Anterior cingulate cortex (tissue), 58 donors: ENCODE results near the gene PPP4R2.
A peak's percentile ranks its signal among the peaks of the same experiment; 100 is the strongest.
"Not testable (repeated sequence)": the region's sequence is repeated elsewhere in the genome, so short reads cannot be mapped to it uniquely, and the experiment has no call there.

Experiments used
- DNase-seq, 58 donors: peaks; one replicate each; lab custom pipeline; 2025; lab: John Stamatoyannopoulos, UW

PPP4R2 gene

DNA sequence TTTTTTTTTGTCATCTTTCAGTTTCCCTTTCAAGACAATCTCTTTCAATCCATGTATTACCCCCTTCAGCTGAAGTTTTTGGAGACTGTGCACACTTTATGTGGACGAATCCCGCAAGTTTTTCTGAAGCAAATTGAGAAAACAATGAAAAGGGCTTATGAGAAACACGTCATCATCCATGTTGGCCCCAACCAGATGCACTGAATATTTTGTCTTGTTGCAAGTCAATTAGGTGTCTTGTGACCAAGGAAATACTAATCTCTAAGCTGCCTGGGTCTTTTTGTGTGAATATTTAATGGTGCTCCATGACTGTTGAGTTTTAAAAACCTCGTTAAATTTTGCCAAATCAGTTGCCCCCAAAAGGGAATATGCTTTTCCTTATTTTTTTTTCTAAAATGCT, 21.7 kb upstream of the PPP4R2 start:
- no peak for DNase-seq

GRCh38 chr3:72976281-72976741, 20.3 kb upstream of the PPP4R2 start:
- no peak for DNase-seq

- no peak for DNase-seq
These were observed 19.4 kb upstream of the PPP4R2 start for GRCh38 chr3:72977060-72977808.

DNA sequence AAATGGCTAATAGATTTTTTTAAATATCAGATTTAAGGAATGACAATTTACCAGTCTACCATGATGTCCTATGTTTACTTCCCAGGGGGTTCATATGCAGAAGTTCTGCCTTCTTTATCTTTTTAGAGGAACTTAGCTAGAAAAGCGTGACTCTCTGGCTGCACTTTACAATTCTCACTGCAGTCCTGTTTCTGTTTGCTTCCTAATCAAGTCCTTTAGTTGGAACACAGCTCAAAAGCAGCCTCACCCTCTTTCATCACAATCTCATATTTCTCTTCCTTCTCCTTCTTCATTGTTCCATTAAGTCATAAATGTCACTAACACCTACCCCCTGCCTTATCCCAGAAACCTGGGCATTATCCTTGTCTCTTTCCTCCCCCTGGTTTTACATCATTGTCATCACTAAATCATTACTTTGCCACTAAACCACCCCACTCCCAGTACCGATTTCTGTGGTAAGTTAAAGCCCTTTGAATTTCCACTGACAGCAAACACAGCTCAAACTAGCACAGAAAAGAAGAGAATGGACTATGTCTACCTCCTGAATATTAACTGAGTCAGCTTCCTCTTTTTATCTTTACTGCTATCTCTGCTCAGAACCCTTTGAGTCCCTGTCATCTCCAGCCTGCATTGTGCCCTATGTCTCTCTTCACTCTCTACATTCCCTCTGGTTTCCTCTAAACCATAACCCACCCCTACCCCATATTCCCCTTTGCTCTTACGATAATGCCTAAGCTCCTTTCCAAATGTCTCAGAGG, 13.8 kb upstream of the PPP4R2 start:
- DNase-seq: no peak

GRCh38 chr3:72985576-72985975, 11.0 kb upstream of the PPP4R2 start:
- DNase-seq: no peak

DNA sequence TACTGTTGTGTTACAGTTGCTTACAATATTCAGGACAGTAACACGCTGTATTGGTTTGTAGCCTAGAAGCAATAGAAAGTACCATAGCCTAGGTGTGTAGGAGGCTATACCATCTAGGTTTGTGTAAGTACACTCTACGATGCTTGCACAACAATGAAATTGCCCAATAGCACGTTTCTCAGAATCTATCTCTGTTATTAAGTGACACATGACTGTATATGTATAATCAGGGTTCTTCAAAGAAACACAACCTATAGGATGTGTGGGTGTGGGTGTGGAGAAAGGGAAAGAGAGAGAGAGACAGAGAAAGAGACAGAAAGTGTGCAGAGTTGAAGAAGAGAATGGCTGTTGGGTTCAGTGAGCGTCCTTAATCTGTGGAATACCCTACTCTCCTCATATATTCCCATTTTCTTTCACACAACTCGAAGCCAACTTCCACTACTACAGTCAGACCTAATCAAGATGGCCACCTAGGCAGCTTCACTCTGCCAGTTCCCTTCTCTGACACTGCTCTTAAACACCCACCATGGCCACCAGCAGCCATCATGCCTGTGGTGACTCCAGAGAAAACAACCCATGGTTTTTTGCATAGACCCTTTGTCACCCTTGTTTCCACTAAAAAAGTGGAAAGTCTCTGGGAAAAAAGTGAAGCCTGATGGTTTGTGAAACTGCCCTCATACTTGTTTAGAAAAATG, 5.8 kb upstream of the PPP4R2 start:
- no peak for DNase-seq

GRCh38 chr3:72991522-72991921, 5.1 kb upstream of the PPP4R2 start:
- peak in 4 of 58 donors; percentile 4 to 48 (median 14) for DNase-seq

DNA sequence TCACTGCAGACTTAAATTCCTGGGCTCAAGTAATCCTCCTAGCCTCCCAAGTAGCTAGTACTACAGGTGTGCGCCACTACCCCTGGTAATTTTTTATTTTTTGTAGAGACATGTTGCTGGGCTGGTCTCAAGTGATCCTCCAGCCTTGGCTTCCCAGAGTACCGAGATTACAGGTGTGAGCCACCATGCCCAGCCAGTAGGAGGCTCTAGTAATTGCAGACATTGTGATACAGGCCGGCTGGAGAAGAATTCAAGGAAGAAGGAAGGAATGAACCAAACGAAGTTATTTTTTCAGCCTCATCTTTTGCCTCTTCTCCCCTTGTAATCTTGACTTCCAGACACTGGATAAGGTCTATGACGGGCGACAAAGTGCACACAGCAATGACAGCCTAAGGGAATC, 3.2 kb upstream of the PPP4R2 start:
- DNase-seq: no peak

GRCh38 chr3:72995337-72995736, 1.3 kb upstream of the PPP4R2 start:
- DNase-seq: no peak

GRCh38 chr3:72996121-72996472, 514 bp upstream of the PPP4R2 start:
- peak in 5 of 58 donors; percentile 20 to 38 (median 28) for DNase-seq

DNA sequence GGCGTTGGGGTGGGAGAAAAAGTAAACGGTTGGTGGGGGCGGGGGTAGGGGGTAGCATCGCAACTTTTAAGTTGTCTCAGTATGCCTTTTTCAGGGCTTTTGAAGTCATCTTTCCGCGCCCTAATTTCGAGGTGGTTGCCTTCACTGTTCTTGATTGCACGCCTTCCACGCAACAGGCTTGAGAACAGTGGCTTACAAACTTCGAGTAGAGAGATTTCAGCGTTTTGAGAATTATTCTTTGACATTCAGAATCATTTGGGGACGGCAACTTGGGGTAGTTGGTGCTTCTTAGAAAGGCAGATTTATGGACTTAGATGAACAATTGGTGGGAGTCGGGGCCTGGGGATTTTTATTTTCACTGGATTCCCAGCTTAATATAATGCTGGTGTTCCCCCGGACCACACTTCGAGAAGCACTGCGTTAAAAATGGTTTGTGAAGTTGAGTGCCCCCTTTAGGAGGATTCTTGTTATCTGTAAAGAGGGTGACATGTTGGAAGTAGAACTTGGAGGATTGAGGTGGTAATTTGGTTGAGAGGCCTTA, 880 bp downstream of the PPP4R2 start:
- peak in 20 of 58 donors; percentile 3 to 59 (median 24) for DNase-seq

DNA sequence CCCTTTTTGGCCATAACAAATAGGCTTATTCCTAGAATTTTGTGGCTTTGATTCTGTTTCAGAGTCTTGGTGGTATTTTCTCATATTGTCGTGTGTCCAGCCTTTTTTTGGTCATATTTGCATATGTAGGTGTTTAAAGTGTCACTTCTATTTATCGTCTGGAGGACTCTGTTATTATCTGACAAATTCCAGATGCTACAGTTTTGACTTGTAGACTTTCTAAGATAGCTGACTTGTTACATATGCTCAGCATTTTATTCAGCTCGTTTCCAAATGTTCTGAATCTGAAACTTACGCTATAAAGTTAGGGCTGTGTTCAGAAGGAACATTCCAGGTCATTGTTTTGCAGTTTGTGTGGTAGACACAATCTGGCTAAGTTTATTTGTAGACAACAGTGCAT, 1.9 kb downstream of the PPP4R2 start:
- DNase-seq: no peak

- DNase-seq: no peak
These were observed 3.3 kb downstream of the PPP4R2 start for GRCh38 chr3:72999951-73000350.

DNA sequence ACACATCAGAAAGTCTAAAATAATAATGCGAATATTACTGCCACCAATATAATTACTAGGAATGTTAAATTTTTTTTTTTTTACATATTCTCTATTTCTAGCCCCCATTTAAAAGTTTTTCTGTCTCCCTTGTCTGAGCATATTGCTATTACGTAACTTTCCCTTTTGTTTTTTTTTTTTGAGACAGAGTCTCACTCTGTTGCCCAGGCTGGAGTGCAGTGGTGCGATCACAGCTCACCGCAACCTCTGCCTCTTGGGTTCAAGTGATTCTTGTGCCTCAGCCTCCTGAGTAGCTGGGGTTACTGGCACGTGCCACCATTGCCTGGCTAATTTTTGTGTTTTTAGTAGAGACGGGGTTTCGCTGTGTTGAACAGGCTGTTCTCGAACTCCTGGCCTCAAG, 6.4 kb downstream of the PPP4R2 start:
- not testable (repeated sequence) for DNase-seq

DNA sequence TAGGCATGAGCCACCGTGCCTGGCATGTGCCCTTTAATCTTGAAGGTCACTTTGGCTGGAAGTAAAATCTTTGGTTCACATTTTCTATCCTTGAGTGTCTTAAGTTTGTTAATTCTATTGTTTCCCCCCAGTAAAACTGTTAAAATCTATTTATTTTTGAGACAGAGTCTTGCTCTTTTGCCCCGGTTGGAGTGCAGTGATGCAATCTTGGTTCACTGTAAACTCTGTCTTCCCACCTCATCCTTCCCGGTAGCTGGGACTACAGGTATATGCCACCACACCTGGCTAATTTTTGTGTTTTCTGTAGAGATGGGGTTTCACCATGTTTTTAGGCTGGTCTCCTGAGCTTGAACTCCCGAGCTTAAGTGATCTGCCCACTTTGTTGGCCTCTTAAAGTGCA, 7.7 kb downstream of the PPP4R2 start:
- DNase-seq: no peak

GRCh38 chr3:73007992-73008712, 11.5 kb downstream of the PPP4R2 start:
- DNase-seq: no peak

DNA sequence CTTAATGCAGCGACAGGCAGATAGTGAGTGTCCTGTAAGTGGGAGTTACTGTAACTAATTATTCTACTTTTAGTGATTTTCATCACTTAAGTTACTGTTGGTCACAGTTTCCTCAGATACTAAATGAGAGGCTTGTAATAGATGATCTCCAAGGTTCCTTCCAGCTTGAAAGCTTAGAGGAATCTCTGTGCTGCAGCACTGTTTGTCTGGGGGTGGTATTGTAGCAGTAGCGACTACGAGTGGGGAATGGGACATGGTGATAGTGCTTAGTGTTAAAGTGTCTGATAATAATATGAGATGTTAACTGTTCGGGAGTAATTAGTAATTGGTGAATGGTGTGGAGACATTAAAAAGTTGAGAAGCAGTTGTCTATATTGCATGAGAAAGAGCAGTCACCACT, 12.4 kb downstream of the PPP4R2 start:
- no peak for DNase-seq

- DNase-seq: no peak
These were observed 13.1 kb downstream of the PPP4R2 start for GRCh38 chr3:73009750-73010149.

DNA sequence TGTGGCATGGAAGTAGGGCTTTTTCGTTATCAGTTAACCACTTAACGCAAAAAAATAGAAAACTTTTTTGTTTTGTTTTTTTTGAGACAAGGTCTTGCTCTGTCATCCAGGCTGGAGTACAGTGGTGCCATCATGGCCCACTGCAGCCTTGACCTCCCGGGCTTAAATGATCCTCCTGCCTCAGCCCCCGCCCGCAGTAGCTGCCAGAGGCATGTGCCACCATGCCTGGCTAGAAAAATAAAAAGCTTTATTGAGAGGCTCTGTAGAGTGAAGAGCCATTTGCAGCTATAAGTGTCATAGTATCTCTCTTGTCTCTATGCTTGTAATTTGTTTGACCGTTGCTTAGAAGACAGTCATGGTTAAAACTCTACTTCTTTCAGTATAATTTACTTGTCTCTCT, 13.5 kb downstream of the PPP4R2 start:
- DNase-seq: peak in 1 of 58 donors; percentile 4

GRCh38 chr3:73018298-73018697, 21.7 kb downstream of the PPP4R2 start:
- no peak for DNase-seq
